IPS DF 6.9 (cell line): ENCODE measurements around the gene ATP11A.
"Not testable (repeated sequence)": the region's sequence is repeated elsewhere in the genome, so short reads cannot be mapped to it uniquely, and the experiment has no call there.

Experiments used
- DNase-seq: peaks from one replicate; pipeline ENCODE4 v3.0.0-alpha.2; 2013; ENCODE audit warnings: low read depth, low spot score
- H3K27ac ChIP-seq: one replicate; pipeline ENCODE4 v1.5.1; 2013; ENCODE audit warnings: low read length, control low read depth
- H3K27me3 ChIP-seq: 2 replicates; pipeline ENCODE4 v1.6.1; 2013; ENCODE audit warnings: mild to moderate bottlenecking, low read length; ENCODE audit not compliant: control insufficient read depth, insufficient read depth
- H3K36me3 ChIP-seq: 2 replicates; pipeline ENCODE4 v1.6.1; 2013; ENCODE audit warnings: low read length; ENCODE audit not compliant: control insufficient read depth, insufficient read depth
- H3K4me1 ChIP-seq: 2 replicates; pipeline ENCODE4 v1.6.1; 2013; ENCODE audit warnings: low read length; ENCODE audit not compliant: control insufficient read depth, insufficient read depth
- H3K4me3 ChIP-seq: 2 replicates; pipeline ENCODE4 v1.5.1; 2013; ENCODE audit warnings: mild to moderate bottlenecking, low read length
- H3K9me3 ChIP-seq: 2 replicates; pipeline ENCODE4 v1.6.1; 2013; ENCODE audit warnings: low read length, inconsistent platforms; ENCODE audit not compliant: control insufficient read depth, insufficient read depth
- WGBS: extraction: QIAGEN DNeasy Blood & Tissue Kit; methylation state at CpG from one replicate; pipeline ENCODE4 v1.1.7; 2013; ENCODE audit warnings: mixed read lengths, missing lambda C conversion rate; ENCODE audit not compliant: insufficient read length, insufficient coverage; 5-methylcytosine and 5-hydroxymethylcytosine counted together

ATP11A gene

GRCh38 chr13:112859817-112860190 is 170.0 kb downstream of the ATP11A start:
- no CpG with 5 or more reads among the region's 7 CpGs for WGBS
- Histone ChIP-seq H3K27me3 (no peaks in the 10 kb centered on the region), H3K4me1 (no peaks in the 10 kb centered on the region), H3K36me3 (peaks cover 18% of the 10 kb centered on the region; the same call in 1 of the 2 replicates), H3K27ac (no peak overlapping the region), H3K9me3 (no peaks in the 10 kb centered on the region), H3K4me3 (no peak overlapping the region)
- no peak for DNase-seq

GRCh38 chr13:112861876-112862615 is 172.2 kb downstream of the ATP11A start:
- Histone ChIP-seq H3K4me1 (no peaks in the 10 kb centered on the region), H3K4me3 (no peak overlapping the region), H3K36me3 (peaks cover 16% of the 10 kb centered on the region; the same call in 1 of the 2 replicates), H3K27ac (no peak overlapping the region), H3K27me3 (no peaks in the 10 kb centered on the region), H3K9me3 (no peaks in the 10 kb centered on the region)
- DNase-seq = no peak
- no CpG with 5 or more reads among the region's 32 CpGs for WGBS

- H3K4me1 ChIP-seq, H3K9me3 ChIP-seq, H3K27me3 ChIP-seq, H3K27ac ChIP-seq, DNase-seq, H3K4me3 ChIP-seq: not testable (repeated sequence)
- H3K36me3 ChIP-seq = peaks cover 11% of the 10 kb centered on the region; the same call in 1 of the 2 replicates
- WGBS = no CpG with 5 or more reads among the region's 17 CpGs
These were observed 173.5 kb downstream of the ATP11A start for GRCh38 chr13:112863356-112863755.

DNA sequence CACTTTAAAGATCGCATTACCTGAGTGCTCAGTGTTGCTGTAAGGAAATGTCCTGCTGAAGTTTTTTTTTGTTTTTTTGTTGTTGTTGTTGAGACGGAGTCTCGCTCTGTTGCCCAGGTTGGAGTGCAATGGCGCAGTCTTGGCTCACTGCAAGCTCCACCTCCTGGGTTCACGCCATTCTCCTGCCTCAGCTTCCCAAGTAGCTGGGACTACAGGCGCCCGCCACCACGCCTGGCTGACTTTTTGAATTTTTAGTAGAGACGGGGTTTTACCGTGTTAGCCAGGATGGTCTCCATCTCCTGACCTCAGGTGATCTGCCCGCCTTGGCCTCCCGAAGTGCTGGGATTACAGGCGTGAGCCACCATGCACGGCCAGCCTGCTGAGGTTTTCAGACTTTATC is 175.6 kb downstream of the ATP11A start:
- H3K9me3 ChIP-seq, H3K4me1 ChIP-seq, DNase-seq, H3K4me3 ChIP-seq, H3K36me3 ChIP-seq, H3K27me3 ChIP-seq, H3K27ac ChIP-seq: not testable (repeated sequence)
- no CpG with 5 or more reads among the region's 14 CpGs for WGBS

DNA sequence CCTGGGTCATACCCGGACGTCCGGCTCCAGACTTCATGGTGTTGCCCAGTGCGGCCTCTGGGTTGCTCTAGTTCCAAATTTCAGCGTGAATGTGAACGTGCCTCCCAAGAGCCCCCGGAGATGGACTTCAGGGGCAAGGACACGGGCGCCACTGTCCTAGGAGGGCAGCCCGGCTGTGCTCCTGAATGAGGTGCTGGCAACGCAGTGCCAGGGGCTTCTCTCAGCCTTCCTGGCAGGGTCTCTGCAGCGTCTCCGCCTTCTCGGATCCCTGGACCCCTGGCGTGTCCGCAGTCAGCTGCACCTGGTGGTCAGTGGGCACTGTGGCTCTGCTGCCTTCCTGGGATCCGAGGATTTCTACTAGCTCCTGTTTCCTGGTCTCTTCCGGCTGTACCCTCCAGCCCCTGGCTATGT is 177.5 kb downstream of the ATP11A start:
- H3K9me3 ChIP-seq = no peaks in the 10 kb centered on the region
- H3K27me3 ChIP-seq = no peaks in the 10 kb centered on the region
- DNase-seq = no peak
- WGBS = no CpG with 5 or more reads among the region's 18 CpGs
- no peak overlapping the region for H3K27ac ChIP-seq
- no peak overlapping the region for H3K4me3 ChIP-seq
- peaks cover 2% of the 10 kb centered on the region; the same call in 1 of the 2 replicates for H3K36me3 ChIP-seq
- H3K4me1 ChIP-seq = no peaks in the 10 kb centered on the region

DNA sequence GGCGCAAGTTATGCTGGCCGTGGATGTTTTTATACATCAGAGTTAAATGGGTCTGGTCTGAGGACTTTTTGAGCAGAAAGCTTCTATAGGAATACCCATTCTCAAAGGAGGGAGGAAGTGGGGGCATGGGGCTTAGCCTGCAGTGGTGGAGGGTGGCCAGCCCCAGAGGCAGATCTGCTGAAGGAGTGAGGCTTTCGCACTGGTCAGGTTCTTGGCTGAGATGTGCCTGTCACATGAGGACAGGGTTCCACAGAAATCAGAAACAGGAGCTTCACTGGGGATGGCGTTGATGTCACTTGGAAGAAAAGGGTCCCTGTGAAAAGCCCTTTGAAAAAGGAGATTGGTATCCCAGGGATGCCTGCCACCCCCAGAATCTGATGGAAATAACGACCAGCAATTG is 178.5 kb downstream of the ATP11A start:
- DNase-seq = no peak
- no peaks in the 10 kb centered on the region for H3K27me3 ChIP-seq
- H3K36me3 ChIP-seq = 0 out of 2 replicates have a peak, but pooled peaks cover 2% of the 10 kb centered on the region
- H3K4me3 ChIP-seq = no peak overlapping the region
- no peaks in the 10 kb centered on the region for H3K4me1 ChIP-seq
- H3K9me3 ChIP-seq = no peaks in the 10 kb centered on the region
- H3K27ac ChIP-seq = no peak overlapping the region
- WGBS = no CpG with 5 or more reads among the region's 5 CpGs

DNA sequence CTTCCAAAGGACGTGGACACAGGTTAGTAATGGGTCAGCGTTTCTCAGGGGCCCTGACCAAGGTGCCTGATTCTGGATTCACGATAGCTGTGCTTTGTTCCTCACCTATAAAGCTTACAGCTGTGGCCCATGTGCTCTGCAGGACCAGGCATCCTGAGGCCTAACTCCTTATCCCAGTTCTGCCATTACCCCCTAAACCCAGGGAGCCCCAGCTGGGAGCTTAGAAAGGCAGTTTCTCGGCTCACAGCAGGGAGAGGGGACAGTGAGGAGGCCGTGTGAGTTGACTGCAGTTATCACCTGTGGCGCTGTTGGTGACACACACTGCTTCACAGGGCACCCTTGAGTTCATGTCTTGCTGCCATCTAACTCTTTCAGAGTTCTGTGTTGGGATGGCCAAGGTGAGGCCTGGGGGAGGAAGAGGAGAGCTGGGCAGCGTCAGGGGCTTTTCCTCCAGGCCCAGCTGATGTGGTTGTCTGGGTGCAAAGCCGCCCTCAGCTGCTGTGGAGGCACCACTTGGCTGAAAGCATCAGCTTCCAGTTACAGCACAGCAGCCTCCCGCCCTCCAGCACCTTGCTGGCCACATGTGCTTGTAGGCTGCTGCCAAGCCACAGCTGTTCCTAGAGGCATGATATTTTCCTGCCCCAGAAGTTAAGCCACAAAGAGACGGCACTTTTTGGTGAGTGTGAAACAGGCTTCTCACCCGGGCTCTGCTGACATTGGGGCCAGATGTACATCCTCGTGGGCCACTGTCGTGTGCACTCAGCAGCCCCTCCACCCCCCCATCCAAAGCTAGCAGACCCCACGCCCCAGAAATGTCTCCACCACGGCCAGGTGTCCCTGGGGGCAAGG is 179.6 kb downstream of the ATP11A start:
- DNase-seq = no peak
- Histone ChIP-seq H3K4me1 (no peaks in the 10 kb centered on the region; the same call in 1 of the 2 replicates), H3K27me3 (no peaks in the 10 kb centered on the region), H3K4me3 (no peak overlapping the region), H3K9me3 (no peaks in the 10 kb centered on the region), H3K36me3 (0 out of 2 replicates have a peak, but pooled peaks cover 4% of the 10 kb centered on the region), H3K27ac (no peak overlapping the region)
- no CpG with 5 or more reads among the region's 15 CpGs for WGBS

- 0 out of 2 replicates have a peak, but pooled peaks cover 4% of the 10 kb centered on the region for H3K36me3 ChIP-seq
- H3K4me3 ChIP-seq = no peak overlapping the region
- H3K4me1 ChIP-seq = no peaks in the 10 kb centered on the region; the same call in 1 of the 2 replicates
- no CpG with 5 or more reads among the region's 2 CpGs for WGBS
- H3K27me3 ChIP-seq = no peaks in the 10 kb centered on the region
- no peak for DNase-seq
- no peaks in the 10 kb centered on the region for H3K9me3 ChIP-seq
- no peak overlapping the region for H3K27ac ChIP-seq
These were observed 180.2 kb downstream of the ATP11A start for GRCh38 chr13:112870051-112870331.

- no CpG with 5 or more reads among the region's 28 CpGs for WGBS
These were observed 181.0 kb downstream of the ATP11A start for GRCh38 chr13:112870737-112871287.

DNA sequence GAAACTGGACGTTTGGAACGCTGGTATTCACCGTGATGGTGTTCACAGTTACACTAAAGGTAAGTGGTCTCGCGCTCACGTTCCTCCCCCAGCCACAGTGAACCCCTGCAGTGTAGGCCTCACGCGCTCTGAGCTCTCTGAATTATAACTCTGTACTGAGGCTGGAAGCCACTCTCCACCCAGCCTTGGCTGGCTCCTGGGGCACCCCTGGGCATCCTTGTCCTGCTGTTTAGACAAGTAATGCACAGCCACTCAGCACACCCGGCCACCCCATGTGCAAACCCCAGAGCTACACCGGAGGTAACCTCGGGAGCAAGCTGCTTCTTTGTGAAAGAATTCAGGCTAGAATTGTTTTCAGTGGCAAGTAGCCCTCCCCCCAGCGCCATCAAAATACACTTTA is 181.9 kb downstream of the ATP11A start:
- Histone ChIP-seq H3K36me3 (peaks cover 4% of the 10 kb centered on the region), H3K27me3 (no peaks in the 10 kb centered on the region), H3K4me3 (no peak overlapping the region), H3K27ac (no peak overlapping the region), H3K9me3 (no peaks in the 10 kb centered on the region), H3K4me1 (no peaks in the 10 kb centered on the region; the same call in 1 of the 2 replicates)
- DNase-seq = no peak
- WGBS = no CpG with 5 or more reads among the region's 12 CpGs

More at GRCh38 chr13:112870737-112871287, 181.0 kb downstream of the ATP11A start:
- DNase-seq = no peak
- Histone ChIP-seq H3K9me3 (no peaks in the 10 kb centered on the region), H3K4me3 (no peak overlapping the region), H3K27me3 (no peaks in the 10 kb centered on the region), H3K27ac (no peak overlapping the region), H3K4me1 (no peaks in the 10 kb centered on the region; the same call in 1 of the 2 replicates), H3K36me3 (0 out of 2 replicates have a peak, but pooled peaks cover 4% of the 10 kb centered on the region)
